Activated CD4-positive, alpha-beta T cell treated with anti-CD3 and anti-CD28 coated beads, Interleukin-2, amount 50 U/mL, for 4 hours (primary cell): ENCODE data around the gene ATG3.
"Not testable (repeated sequence)": the region's sequence is repeated elsewhere in the genome, so short reads cannot be mapped to it uniquely, and the experiment has no call there.

ENCODE experiments used
- DNase-seq, 2 experiments: peaks; one replicate each; pipeline ENCODE4 v3.0.0-alpha.2; 2020

The ATG3 gene

GRCh38 chr3:112560721-112561483 lies 860 bp downstream of the ATG3 start:
- peak; percentile 57 to 58 for DNase-seq

- DNase-seq, result no peak
These were observed 1.5 kb downstream of the ATG3 start for GRCh38 chr3:112560307-112560706.

DNA sequence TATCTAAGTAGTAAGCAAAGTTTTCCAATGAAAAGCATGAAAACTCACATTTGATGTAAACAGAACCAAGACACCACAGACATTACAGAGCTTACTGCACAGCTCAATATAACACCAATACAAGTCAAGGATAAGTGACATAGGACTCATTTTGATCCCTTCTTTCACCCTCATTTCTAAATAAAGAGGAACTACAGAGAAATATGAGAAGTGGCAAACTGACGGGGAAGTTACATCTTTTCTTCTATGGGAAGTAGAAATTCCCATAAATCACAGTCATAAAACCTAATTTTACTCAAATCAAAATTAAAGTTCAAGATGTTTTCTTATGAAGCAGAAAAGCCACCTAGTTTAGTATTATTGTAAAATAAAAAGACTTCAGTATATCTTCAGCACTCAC lies 3.8 kb downstream of the ATG3 start:
- no peak for DNase-seq

- no peak for DNase-seq
These were observed 6.1 kb downstream of the ATG3 start for GRCh38 chr3:112555535-112556170.

DNA sequence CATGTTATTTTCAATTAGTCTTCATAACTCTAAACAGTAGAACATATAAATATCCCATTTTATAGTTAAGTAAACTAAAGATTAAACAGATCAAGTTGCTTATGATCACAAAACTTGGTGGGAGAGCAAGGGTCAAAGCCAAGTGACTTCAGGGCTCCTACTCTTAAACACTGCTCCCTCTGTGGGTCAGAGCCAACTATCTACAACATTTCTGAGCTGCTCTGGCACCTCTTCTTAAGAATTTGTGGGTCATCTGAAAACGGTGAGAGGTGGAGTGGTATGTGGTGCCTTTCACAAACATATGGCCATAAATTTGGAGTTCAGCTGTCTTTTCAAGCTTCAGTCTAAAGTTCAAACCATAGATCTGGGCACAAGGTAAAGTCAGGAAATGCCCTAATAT lies 10.9 kb downstream of the ATG3 start:
- DNase-seq, result no peak

DNA sequence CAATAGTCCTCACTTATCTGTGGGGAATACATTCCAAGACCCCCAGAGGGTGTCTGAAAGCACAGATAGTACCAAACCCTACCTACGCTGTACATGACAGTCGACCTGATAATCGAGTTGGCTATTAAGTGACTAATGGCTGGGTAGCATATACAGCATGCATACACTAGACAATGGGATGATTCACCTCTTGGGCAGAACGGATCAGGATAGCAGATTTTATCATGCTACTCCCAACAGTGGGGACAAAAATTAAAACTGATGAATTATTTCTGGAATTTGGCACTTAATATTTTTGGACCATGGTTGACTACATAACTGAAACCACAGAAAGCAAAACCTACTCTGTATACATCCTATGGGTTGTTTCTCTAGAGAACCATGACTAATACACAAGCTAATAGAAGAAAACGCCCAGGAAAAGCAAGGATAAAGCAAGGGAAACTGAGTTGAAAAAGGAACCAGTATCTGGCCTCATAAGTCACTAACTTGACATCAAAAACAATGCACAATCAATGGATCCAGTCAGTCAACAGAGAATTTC lies 15.5 kb downstream of the ATG3 start:
- DNase-seq, result no peak

DNA sequence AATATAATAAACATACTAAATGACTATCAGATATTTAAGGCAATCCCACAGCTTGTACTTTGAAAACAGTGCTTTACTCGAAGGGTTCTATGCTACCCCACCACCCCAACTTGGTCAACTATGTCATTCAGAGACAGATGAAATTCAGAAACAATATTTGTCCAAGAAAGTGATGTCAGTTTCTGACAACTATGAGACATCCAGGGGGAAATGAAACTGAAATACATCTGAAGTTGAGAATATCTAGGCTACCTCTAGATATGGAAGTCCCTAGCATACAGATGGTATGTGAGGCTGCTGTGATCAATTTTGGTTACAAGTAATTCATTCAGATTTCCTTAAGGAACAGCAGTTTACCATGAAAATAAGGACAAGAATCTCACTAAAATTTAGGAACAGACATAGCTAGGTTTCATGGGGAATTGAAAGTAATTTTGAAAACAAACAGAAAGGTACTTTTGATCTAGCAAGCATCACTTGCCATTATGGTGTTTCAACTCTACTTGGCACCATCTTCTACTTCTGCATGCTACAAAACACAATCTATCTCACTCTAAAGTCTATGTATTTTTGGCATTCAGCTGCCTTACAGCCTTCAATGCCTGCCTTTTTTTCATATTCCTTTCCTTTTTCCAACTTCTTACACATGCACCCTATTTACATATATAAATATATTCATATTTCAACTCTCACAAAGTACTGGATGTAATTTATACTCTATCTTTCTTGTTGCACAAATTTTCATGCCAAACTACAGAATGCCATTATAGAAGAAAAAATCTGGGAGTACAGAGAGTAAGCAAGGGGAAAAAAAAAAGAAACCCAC lies 21.7 kb downstream of the ATG3 start:
- no peak for DNase-seq

GRCh38 chr3:112531358-112531781 lies 30.4 kb downstream of the ATG3 start:
- no peak for DNase-seq

- no peak for DNase-seq
These were observed 31.2 kb downstream of the ATG3 start for GRCh38 chr3:112530573-112530972.

DNA sequence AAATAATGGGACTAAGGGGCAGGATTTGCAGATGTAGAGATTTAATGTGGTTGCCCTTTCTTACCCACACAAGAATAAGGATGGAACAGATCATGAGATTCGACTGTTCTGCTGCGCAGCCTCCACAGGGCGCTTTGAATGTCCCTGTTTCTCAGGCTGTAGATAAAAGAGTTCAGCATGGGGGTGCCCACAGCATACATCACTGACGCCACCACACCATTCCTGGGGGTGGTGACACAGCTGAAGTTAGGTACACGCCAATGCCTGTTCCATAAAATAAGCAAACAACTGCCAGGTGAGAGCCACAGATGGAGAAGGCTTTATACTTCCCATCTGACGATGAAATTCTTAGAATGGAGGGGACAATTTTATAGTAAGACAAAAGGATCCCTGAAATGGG lies 37.6 kb downstream of the ATG3 start:
- not testable (repeated sequence) for DNase-seq

DNA sequence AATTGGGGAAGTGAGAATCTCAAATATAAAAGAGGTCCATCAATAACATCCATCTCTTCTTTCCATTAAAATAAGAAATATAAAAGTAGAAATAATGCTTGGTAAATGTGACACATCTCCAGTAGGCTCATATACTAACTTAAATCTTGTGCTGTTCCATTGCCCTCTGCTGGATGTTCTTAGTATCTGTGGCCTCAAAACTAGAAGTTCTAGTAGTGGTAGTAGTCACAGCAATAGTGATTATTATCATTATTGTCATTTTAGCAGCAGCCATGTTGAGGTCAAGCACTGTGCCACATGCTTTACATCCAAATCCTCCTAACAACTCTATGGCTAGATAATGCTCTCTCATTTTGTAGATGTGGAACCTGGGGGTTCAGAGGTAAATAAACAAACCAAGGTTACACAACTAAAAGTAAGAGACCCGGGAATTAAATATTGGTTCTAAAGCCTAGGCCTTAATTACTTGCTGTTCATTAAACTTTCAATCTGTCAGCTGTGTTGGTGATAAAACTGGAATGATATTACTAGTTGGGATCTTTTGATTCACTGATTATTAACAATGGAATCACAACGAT lies 42.2 kb downstream of the ATG3 start:
- peak in 1 of 2 experiments; percentile 12 for DNase-seq

DNA sequence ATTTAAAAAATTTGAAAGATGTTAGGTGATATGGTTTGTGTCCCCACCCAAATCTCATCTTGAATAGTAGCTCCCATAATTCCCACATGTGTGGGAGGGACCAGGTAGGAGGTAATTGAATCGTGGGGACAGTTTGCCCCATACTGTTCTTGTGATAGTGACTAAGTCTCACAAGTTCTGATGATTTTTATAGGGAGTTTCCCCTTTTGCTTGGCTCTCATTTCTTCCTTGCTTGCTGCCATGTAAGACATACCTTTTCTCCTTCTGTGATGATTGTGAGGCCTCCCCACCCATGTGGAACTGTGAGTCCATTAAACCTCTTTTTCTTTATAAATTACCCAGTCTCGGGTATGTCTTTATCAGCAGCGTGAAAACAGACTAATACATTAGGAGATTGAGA lies 42.8 kb downstream of the ATG3 start:
- DNase-seq, result not testable (repeated sequence)

DNA sequence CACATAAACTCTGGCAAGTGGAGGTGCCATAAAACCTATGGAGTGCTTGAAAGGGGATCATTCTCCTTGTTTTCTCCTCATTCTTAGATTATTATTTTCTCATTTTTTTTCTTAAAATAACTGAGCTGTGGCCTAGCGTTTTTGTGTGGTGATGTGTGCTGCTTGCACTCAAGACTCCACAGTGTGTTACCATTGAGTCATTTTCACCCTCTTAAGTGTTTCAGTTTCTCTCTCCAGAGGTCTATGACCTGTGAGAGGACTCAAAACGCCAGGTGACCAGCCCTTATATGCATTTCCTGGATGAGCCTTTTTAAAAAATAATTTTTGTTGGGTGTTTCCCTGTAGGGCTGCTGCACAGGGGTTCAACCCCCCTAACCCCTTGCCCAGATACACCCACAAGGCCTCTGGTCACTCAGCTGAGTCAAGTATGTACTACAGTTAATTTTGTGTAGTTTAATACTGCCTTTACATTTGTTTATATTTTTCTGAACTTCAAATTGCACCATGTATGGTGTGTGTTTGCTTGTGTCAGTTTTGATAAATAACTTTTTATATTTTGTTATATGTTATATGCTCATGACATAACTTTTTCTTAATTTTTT lies 47.1 kb downstream of the ATG3 start:
- DNase-seq, result no peak

DNA sequence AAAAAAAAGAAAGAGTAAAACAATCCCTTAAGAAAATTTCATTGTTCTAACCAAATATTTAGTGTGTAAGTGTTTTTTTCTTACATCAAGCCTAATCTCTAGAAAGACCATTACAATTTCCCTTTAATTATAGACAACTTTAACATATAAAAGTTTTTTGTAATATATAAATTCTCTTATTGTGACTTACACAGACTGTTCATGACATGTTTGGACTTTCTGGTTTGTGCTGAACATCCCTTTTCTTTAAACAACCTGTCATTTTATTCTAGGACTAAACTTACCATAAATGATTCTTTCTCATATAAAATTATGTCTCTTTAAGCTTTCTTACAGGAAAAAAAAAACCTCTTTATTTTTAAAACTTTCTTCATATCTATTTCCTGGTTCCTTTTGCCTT lies 49.4 kb downstream of the ATG3 start:
- no peak for DNase-seq

DNA sequence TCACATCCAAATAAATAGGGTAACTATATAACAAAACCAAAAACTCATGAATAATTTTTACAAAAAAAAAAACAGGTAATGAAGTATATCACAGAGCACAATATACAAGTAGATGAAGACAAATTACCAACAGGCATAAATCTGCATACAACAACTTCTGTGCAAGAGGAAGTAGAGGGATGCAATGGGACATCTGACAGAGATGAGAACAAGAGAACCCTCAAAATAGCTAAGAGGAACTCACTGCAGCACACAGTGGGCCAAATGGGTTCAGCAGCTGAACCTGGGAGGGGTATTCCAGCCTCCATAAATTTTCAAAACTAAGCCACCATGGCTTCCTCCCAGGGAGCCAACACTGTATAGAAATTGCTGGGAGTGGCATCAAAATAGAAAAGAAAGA lies 52.9 kb downstream of the ATG3 start:
- no peak for DNase-seq

GRCh38 chr3:112508261-112508660 lies 53.5 kb downstream of the ATG3 start:
- DNase-seq, result no peak

DNA sequence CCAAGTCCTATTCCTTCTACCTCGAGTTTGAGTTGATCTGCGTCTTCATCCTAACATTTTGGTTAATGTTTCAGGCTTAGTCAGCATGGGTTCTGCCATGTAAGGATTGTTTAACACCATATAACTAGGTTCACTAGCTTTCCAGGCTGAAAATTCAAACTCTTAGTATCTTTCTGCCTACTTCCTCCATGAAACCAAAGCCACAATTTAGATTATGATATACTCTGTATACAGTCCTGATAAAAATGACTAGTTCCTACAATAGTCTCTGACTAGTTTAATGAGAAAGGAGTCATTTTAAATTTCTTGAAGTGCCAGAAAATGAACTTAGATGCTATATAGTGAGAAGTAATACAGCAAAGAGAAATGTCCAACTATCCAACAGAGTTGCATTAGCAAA lies 55.9 kb downstream of the ATG3 start:
- DNase-seq, result no peak

DNA sequence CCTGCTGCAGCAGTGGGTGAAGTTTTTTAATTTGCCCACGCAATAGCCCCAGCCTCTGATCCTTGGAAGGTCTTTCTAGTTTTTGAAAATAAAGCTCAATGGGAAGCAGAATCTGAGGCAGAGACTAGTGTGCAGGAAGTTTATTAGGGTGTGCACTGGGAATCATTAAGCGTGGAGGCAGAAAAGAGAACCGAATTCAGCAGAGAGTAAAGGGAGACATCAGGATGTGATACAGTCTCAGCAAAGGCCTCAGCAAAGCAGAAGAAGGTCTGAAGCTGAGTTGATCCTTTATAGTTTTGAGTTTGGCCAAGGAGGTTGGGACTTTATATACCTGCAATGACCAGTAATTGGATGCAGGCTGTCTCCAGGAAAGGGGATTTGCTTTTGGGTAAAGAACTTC lies 57.6 kb downstream of the ATG3 start:
- no peak for DNase-seq

- DNase-seq, result no peak
These were observed 58.3 kb downstream of the ATG3 start for GRCh38 chr3:112503304-112503972.

GRCh38 chr3:112500621-112501020 lies 61.1 kb downstream of the ATG3 start:
- DNase-seq, result no peak

DNA sequence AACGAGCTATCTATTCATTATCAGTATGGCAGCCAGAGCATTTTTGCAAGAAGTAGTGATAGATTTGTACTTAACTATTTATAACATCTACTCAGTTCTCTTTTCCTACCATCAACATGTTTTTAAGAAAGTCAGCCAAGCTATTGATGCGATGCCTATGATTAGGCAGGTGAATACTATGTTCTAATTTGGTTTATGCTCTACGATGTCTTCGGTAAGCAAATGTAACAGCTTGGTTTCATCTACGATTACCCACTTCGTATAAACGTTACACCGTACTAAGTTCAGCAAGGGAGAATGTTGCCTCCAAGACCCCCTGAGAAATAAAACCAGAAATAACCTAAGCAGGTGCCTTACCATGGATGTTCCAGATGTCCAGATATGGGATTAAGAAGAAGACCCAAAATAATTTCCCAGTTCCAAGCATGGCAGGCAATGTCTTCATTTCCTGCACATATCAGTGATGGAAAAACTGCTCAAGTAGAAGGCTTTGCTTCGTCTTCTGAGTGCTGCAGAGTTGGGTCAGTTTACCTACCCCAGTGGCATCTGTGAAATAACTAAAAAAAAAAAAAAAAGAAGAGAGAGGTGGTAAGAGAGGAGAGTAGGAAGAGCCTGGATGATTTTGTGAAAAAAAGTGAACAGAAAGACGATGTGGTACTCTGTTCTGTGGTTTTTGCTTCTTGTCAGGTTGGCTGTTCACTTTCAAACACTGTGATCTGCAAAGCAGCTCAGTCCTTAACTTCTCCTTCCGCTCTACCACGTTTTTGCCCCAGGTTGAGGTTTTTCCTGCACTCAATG lies 62.6 kb downstream of the ATG3 start, which contains the start of gene BTLA:
Gene BTLA, minus strand, starts transcription at position 559 of the 798 bp plus-strand sequence. Its CDS starts 114 bp downstream, at position 445.
- peak in 1 of 2 experiments; percentile 17 for DNase-seq
